Hypothalamus (tissue), 51 donors: ENCODE measurements around the gene DCAF12L2.
"Not testable (repeated sequence)": the region's sequence is repeated elsewhere in the genome, so short reads cannot be mapped to it uniquely, and the experiment has no call there.

Source experiments
- DNase-seq, 51 donors: peaks; one replicate each; lab custom pipeline; 2025; lab: John Stamatoyannopoulos, UW

Gene DCAF12L2

DNA sequence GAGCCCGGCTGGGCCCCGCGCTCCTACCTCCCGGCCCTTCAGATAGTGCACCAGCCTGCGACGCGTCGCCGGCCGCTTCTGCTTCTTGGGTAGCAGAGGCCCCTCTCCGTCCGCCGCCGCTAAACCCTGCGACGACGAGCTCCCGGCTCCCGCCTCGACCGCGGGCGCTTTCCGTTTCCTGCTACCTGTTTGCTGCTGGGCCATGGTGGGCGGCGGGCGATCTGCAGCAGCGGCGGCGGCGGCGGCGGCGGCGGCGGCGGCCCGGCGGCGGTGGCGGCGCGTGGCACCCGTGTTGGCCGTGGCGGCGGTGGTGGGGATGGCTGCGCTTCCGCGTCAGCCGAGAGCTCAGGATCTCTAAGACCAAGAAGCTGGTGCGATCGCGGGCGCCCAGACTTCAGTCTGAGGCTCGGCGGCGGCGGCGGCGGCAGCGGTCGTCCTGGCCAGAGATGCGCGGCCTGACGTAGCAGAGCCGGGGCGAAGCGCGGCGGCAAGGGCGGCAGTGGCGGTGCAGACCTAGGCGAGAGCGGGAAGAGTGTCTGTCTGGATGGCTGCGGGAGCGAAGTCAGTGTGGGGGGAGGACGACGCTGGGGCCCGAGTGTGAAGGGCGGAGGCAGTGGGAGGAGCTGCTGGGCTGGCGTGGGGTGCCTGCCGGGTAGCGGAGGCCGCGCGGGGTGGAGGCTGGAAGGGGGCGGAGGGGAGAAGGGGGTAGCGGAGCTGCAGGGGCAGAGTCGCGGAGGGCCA, at the start of gene DCAF12L2:
TSS of gene DCAF12L2 (minus strand) at position 569 of the 741 bp plus-strand sequence. CDS start at position 204, 365 bp downstream.
- DNase-seq, result peak in 12 of 51 donors; percentile 0 to 9 (median 4)

DNA sequence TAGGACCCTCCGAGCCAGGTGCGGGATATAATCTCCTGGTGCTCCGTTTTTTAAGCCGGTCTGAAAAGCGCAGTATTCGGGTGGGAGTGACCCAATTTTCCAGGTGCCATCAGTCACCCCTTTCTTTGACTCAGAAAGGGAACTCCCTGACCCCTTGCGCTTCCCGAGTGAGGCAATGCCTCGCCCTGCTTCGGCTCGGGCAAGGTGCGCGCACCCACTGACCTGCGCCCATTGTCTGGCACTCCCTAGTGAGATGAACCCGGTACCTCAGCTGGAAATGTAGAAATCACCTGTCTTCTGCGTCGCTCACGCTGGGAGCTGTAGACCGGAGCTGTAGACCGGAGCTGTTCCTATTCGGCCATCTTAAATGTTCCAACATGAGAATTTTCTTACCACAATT, 24.8 kb upstream of the DCAF12L2 start:
- DNase-seq, result not testable (repeated sequence)

DNA sequence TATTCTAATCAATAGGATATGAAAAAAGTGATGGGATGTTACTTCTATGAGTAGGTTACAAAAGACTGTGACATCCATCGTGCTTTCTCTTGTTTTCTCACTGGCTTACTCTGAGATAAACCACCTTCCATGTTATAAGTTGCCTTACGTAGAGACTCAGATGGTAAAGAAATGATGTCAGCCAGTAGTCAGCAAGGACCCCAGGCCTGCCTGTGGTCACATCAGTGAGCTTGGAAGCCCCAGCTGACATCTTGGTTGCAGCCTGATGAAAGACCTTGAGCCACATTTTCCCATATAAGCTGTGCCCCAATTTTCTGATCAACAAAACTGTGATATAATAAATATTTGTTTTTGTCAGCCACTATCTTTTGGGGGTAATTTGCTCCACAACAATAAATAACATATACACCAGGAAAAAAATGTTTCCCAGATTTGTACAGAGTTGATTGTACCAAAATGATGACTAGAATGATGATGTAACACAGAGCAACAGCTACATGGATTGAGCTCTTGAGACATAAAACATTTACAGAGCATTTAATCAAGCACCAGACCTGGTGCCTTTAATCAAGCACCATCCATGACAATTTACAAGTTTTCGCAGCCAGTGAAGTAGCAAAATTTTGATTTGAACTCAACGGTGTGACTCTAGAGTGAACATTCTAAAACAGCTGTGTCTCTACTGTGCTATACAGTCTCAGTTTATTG, 11.2 kb upstream of the DCAF12L2 start:
- DNase-seq, result no peak

DNA sequence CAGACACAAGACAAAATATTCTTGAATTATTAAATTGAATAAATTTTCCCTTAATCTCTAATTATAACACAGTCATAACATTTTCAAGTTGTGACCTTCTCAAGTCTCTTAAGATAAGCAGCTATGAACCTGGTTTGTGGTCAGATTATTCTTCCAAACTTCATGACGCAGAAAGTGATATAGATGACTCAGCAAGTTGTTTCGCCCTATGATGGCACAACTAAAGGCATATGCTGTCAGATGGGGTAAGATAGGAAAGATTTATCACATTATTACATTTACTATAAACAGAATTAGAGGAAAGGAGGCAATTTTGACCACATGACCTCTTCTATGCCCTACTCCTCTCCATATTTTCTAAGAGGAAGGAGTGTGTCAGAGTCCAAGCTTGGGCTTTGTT, 4.6 kb upstream of the DCAF12L2 start:
- DNase-seq, result no peak

DNA sequence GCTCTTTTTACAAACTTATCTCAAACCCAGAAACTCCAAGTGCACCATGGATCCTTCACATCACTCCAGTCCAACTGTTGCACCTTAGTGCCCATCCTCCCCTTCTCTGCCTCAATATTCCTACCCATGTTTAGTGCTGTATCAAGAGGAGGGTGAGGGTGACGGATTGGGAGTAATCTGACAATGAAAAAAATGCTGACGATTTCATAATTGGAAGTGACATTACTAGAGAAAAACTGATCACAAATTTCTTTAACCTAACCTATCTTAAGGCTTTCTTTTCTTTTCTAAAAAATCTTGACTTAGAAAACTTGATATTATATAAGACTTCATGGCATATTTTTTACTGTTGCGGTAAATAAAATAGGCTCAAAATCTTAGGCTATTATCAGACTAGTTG, 1.5 kb upstream of the DCAF12L2 start:
- no peak for DNase-seq

DNA sequence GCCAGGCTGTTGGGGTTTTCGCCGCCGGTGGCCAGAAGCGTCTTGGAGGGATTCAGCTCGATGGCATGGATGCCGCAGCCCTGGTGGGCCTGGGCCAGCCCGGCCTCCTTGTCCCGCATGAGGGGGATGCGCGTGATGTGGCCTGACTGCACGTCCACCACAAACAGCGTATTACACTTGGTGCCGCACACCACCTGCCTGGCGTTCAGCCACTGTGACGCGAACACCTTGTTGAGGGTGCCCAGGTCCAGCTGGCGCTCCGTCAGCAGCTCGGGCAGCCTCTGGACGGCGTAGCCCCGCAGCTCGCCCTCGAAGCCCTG, 728 bp downstream of the DCAF12L2 start:
- DNase-seq, result no peak

DNA sequence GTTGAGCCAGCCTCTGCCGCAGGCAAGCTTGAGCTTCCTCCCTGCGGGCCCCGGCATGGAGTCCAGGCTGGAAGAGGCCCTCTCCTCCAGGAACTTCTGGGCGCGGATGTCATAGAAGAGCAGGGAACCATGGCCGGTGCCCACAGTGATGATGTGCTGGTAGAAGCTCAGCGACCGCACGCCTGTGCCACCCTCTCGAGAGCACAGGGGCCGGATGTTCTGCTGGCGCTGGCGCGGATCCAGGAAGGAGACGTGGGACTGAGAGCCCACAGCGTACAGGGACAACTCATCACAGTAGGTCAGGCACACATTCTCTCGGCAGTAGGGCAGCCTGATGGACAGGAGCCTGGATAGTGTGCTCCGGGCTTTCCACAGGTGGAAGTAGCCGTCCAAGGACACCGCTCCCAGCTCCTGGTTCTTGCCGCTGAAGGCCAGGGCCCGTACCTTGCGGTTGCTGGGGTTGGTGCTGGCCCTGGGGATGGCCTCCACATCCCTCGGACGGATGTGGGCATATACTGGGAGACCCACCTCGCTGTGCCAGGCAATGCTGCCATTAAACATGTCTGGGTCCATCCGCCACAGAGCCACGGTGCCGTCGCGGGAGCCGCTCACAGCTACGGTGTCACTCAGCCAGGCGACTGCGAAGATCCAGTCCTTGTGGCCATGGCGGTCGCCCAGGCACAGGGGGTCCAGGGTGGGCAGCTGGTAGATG, 1.2 kb downstream of the DCAF12L2 start:
- DNase-seq, result no peak

DNA sequence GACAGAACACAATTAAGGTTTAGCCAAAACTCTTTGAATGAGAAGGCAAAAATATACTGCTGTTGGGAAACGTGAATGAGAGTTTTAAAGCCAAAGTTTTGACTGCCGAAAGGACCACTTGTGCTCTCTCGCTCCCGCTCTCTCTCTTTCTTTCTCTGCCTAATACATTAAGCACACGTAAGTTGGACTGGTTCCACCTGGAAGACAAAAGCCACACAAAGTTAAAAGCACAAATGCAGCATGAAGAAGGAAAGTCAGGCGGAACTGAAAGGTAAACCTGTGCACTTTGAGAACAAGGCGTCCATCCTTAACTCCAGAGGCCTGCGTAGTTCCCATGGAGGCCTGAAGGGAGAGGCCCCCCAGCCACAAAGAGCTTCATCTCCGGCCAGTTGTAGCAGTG, 1.9 kb downstream of the DCAF12L2 start:
- DNase-seq, result no peak

DNA sequence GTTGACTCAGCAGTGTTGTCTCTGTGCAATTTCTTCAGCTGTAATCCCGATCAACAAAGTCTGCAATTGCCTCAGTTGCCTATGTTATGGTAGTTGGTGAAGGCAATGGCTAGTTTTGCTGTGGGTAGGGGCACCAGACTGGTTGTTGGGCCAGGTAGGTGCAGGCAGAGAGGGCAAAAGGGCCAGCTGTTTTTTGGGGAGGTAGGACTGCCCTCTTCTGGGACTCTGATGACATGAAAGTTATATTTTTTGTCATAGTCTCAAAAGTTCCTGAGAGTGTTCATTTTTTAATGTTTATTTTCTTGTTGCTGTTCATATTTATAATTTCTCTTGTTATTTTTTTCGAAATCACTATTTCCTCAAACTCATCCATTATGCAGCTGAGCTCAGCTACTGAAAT, 25.1 kb downstream of the DCAF12L2 start:
- DNase-seq, result no peak

DNA sequence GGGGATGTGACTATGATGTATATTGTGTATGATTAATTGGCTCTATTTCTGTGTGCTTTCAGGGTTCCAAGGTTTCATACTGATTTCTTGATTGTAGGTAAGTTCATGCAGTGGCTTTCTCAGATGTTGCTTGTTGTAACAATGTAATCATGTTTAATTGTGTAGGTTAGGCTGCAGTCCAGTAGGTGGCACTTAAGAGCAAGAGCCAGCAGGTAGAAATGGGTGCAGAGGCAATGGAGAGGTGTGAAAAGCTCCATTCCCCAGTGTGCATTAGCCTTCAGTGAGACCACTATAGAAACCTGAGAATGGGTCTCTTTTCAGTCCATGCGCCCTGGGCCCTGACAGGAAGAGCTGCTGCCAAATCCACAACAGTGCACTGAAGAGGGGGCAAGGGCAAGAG, 28.2 kb downstream of the DCAF12L2 start:
- no peak for DNase-seq

DNA sequence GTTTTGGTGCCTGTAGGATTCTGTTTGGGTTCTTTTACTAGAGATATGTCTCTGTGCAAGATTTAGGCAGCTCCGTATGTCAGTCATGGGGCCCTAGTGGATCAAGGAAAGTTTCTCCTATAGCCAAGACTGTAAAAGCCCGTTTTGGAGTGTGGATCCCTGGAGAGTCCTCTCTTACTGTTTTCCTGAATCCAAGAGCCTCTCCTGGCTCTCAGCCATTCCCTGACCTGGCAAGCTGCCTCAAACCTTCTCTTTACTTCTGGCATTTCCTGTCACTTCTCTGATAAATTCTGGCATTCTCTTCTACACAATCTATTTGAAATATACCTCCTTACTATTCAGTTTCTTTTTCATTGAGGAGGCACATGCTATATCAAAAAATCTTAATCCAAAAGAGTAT, 41.4 kb downstream of the DCAF12L2 start:
- DNase-seq, result no peak
